ENCODE results near the gene PLA2G6. TPM values are rescaled to one million over a fixed set of nuclear protein-coding genes. Genes with fewer than 3 reads are reported as not detected.

Gene PLA2G6
- total and polyA plus RNA-seq, 2 of the 13 experiments (the other 11 are each of a cell fraction or from before 2014, with no cell fraction given) = 4.8 to 11.5 TPM

GRCh38 chr22:38177926-38178604 lies 3.6 kb downstream of the PLA2G6 start (continued):
- TF ChIP-seq ELF4 (CRISPR knock-in tag; IDR thresholded peaks at IDR 0.05; ENCODE audit: borderline replicate concordance) (no peak), KLF11 (CRISPR knock-in tag; IDR thresholded peaks at IDR 0.05) (no peak), ZNF318 (CRISPR knock-in tag; IDR thresholded peaks at IDR 0.05) (no peak), FOXA3 (CRISPR knock-in tag; IDR thresholded peaks at IDR 0.05) (peak; percentile 94), MAF1 (CRISPR knock-in tag; IDR thresholded peaks at IDR 0.05; ENCODE audit: borderline replicate concordance) (no peak), MAX (IDR thresholded peaks at IDR 0.05) (peak; percentile 77), FOSL1 (CRISPR knock-in tag; IDR thresholded peaks at IDR 0.05; ENCODE audit: borderline replicate concordance) (peak; percentile 98), MLX (CRISPR knock-in tag; IDR thresholded peaks at IDR 0.05) (peak; percentile 93), ZNF468 (CRISPR knock-in tag; IDR thresholded peaks at IDR 0.05) (no peak), CEBPB (IDR thresholded peaks at IDR 0.05; ENCODE audit: borderline replicate concordance, low read depth, low read length) (0 out of 2 replicates have a peak, but pooled peaks have one; percentile 5), TAF1 (CRISPR knock-in tag; IDR thresholded peaks at IDR 0.05) (no peak), AKAP8 (CRISPR knock-in tag; IDR thresholded peaks at IDR 0.05) (no peak; the same call in 1 of the 2 replicates), ZBTB43 (CRISPR knock-in tag; conservative IDR thresholded peaks at IDR 0.05) (no peak; the same call in 1 of the 2 replicates), ZNF609 (CRISPR knock-in tag; IDR thresholded peaks at IDR 0.05; ENCODE audit: borderline replicate concordance) (peak; percentile 88)
